Breast epithelium (tissue), 3 donors: ENCODE measurements around the gene SAMM50.

ENCODE experiments used
- CTCF ChIP-seq, 3 donors: fragments of 450-650 bp; IDR thresholded peaks; one replicate each; pipeline ENCODE4 v1.5.1; 2016 to 2017; ENCODE audit warnings: antibody characterized with exemption in 3 of 3, mild to moderate bottlenecking in 3 of 3, moderate library complexity in 3 of 3
- POLR2A ChIP-seq: fragments of 450-650 bp; IDR thresholded peaks from one replicate; pipeline ENCODE4 v1.6.1; 2016; ENCODE audit warnings: antibody characterized with exemption, mild to moderate bottlenecking, moderate library complexity
- POLR2AphosphoS5 ChIP-seq, 3 donors: sonication (generic); formaldehyde crosslinking; IDR thresholded peaks; one replicate each; pipeline ENCODE4 v1.6.1; 2017; ENCODE audit warnings: antibody characterized with exemption in 3 of 3

DNA sequence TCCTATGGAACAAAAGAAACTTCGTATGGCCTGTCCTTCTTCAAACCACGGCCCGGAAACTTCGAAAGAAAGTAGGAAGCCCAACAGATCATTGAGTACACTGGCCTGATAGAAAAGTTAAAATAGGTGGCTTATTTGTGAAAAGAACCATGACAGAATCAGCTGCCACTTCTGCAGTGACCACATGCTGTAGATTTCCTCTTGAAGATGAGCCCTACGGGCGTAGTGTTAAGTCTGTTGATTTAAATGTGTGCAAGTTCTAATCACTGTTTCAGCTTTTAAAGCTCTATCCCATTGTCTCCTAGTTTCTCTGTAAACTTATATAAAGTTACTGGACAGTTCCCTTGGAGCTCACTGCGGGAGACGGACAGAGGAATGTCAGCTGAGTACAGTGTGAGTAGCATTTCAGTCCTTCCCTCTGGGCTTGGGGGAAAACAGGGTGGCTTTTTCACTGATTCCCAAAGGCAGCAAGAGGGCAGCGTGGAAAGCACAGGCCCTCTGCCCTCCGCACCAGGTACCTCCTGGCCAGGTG, 17.8 kb downstream of the SAMM50 start:
- TF ChIP-seq POLR2A (no peak), CTCF (IDR thresholded peaks at IDR 0.05) (no peak), POLR2AphosphoS5 (IDR thresholded peaks at IDR 0.05) (no peak)
